ENCODE data around the gene RAB11FIP4.

The RAB11FIP4 gene

GRCh38 chr17:31488982-31489294, 97.5 kb downstream of the RAB11FIP4 start:
- DNase-seq: peak; percentile 70

- DNase-seq: peak; percentile 66
Measured at GRCh38 chr17:31489295-31490018, 98.0 kb downstream of the RAB11FIP4 start.

DNA sequence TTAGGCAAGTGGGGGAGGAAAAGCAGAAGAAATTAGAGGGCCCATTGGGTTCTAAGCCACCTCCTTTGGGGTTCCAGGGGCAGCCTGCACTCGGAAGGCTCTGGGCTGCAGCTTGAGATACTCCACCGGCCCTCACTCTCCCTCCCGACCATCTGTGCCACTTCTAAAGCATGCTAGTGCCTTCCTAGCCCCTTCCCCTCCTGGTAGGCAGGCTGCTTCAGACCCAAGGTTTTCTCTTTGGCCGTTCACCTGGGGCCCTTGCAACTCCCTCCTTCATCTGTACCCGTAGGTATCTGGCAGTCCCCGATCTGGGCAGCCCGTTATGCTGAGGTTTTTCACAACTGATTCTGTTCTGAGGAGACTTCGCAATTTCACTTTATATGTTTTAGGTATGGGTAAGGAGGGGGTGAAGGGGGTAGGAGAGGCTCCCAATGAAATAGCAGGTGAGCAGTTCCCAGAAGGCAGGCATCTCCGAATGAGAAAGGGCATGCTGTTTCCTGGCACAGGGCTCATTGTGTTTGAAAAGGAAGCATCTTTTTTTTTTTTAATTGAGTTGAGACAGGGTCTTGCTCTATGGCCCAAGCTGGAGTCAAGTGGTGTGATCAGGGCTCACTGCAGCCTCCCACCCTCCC, 98.7 kb downstream of the RAB11FIP4 start:
- no peak for DNase-seq

GRCh38 chr17:31490671-31491375, 99.3 kb downstream of the RAB11FIP4 start:
- no peak for DNase-seq

DNA sequence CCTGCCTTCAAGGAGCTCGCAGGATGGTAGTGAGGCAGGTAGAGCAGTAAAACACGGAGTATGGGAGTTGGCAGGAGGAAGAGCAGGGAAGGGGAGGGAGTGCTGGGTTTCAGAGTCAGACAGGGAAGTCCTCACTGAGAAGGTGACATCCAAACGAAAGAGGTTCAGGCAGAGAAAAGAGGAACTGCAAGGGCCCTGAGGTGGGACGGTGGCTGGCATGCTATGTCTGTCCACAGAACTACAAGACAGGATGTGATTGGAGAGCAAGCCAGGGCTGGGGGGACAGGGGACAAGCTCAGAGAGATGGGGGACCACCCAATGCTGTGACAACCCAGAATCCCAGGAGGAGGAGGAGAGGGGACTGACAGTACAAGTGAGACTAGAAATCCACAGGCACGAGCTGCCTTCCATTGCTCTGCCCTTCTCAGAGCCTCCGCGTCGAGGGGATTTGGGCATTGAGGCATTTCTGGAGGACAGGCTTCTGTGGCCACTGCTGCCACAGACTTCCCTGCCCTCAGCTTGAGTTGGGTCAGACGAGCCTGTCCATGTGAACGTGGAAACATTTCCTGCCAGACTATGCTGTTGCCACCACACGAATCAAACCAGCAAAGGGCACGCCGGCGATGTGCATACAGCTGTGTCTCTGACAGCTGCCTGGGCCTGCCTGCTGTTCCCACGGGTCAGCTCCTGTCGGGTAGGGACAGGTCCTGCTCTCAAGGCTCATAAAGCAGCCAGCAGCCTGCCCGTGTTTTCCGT, 100.1 kb downstream of the RAB11FIP4 start:
- DNase-seq: no peak

- DNase-seq: no peak
Measured at GRCh38 chr17:31492206-31492605, 100.7 kb downstream of the RAB11FIP4 start.

- DNase-seq: peak; percentile 86
Measured at GRCh38 chr17:31492880-31493655, 101.6 kb downstream of the RAB11FIP4 start.

GRCh38 chr17:31493656-31494155, 102.2 kb downstream of the RAB11FIP4 start:
- no peak for DNase-seq

DNA sequence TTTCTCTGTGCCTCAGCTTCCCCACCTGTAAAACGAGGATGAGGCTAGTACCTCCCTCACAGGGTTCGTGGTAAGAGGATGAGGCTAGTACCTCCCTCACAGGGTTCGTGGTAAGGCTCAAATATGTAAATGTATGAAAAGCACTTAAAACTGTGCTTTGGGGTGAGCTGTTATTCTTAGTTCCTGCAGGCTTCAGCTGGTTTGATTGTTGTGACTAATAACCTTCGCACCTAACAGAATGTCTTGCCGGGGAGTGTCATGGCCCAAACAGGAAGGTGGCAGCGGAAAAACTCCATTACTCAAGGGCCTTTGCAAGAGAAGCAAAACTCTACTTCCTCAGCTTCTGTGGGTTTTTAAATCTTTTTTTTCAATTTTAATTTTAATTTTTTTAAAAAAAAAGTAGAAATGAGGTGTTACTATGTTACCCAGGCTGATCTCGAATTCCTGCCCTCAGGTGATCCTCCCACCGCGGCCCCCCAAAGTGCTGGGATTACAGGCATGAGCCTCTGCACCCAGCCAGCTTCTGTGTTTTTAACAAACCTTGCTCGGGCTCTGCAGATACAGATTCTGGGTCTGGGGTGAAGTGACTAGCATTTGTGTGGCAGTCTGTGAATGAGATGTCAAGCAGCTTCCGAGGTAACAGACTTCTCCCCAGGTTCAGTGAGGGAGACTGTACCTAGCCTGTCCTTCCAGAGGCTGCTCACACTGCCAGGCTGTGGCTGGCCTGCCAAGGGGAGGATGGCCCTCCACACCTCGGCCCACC, 103.0 kb downstream of the RAB11FIP4 start:
- DNase-seq: peak; percentile 71

DNA sequence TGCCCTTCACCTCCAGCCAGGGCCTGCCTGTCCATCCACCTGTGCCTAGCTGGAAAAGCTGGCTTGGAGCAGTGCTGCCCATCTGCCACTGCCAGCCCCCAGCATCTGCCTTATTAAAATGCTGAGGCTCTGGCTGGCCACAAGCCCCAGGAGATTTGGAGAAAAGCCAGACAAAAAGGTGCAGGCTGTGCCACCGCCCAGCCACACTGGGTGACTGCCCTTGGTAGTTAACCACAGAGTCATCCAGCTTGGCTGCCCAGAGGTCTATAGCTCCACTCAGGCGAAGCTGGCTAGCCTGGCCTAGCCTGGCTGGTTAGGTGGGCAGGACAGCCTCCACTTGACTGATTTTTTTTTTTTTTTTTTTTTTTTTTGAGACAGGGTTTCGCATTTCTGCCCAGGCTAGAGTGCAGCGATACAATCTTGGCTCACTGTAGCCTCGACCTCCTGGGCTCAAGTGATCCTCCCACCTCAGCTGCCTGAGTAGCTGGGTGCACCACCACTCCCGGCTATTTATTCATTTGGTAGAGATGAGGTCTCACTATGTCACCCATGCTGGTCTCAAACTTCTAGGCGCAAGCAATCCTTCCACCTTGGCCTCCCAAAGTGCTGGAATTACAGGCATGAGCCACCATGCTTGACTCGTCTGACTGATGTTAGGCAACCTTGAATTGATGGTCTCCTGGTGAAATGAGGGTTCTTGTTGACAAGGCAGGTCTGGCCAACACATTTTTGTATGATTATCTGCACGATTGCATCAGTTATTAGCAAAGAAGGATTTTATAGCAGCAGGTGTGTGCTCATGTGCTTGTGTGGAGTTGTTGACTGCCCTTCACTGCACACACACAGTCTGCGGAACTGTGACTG, 103.8 kb downstream of the RAB11FIP4 start:
- no peak for DNase-seq

DNA sequence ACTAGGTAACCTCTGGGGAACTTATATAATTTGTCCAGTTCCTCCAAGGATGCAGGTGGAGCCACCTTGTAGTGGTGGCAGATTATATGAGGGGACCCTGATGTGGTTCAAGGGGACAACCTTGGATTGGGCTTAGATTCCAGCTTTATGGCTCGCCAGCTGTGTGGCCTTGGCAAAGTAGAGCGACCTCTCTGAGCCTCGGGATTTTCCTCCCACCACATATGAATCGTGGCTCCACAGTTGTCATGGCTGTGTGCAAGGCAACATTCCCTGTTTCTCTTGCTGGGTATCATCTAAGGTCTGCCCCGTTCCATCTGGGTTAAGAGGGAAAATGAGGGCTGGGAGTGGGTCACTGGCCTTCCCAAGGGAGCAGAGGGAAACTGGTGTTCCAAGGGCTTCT, 104.6 kb downstream of the RAB11FIP4 start:
- DNase-seq: no peak

DNA sequence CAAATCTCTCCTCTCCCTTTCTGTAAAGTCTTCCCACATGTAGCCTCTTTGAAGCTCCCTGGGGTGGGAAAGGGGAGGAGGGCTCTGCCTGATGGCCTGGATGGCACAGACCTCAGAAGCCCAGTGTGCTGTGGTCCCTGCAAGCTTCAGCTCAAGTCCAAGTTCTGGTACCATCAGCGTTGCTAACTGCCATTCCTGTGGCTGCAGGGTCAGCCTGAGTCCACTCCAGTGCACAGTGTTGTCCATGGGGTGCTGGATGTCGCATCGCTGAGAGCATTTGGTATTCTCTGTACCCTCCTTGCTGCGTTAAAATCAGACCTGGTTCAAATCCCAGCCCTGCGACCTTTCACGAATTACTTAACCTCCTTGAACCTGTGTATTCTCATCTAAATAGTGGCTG, 105.1 kb downstream of the RAB11FIP4 start:
- DNase-seq: no peak

GRCh38 chr17:31497431-31497830, 106.0 kb downstream of the RAB11FIP4 start:
- no peak for DNase-seq

GRCh38 chr17:31497994-31498826, 106.7 kb downstream of the RAB11FIP4 start:
- no peak for DNase-seq

DNA sequence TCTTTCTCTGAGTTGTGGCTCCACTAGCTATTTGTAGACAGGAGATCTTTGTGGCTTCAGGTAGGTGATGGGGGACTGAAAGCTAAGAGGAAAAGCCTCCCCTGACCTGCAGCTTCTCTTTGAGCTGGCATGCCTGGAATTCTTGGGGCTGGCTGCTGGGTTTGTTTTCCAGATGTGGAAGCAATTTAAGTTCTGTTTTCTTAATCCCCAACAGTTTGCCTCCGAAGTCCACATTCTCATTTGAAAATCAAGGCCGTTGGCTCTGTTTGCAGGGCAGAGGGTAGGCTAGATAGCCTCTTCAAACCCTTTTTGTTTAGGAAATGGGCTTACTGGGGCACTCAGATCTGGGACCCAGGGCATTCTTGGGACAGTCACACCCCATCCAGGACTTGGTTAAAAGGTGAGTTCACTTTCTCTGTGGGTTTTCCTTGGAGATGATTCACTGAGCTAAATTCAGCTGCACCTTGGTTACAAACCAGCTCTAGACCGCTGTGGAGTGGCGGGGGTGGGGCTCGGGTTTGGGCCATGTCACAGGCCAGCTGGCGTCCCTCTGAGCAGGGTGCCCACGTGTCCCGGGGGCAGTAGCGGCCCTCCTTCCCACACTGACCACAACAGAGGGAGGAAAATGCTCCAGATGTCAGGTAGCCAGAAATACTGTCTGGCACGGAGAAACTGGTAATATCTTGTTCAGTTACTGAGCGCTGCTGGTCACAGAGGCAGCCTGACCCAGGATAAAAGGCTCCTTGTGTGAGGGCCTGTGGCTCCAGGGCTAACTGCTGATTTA, 108.5 kb downstream of the RAB11FIP4 start:
- DNase-seq: no peak

DNA sequence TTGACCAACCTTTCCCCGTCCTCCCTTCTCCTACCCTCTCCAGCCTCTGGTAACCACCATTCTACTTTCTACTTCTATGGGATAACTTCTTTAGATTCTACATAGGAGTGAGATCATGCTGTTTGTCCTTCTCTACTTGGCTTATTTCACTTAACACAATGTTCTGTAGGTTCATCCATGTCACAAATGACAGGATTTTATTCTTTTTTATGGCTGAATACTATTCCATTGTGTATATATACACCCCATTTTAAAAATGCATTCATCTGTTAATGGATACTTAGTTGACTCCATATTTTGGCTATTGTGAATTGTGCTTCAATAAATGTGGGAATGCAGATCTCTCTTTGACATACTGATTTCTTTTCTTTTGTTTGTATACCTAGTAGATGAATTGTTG, 115.0 kb downstream of the RAB11FIP4 start:
- DNase-seq: no peak

DNA sequence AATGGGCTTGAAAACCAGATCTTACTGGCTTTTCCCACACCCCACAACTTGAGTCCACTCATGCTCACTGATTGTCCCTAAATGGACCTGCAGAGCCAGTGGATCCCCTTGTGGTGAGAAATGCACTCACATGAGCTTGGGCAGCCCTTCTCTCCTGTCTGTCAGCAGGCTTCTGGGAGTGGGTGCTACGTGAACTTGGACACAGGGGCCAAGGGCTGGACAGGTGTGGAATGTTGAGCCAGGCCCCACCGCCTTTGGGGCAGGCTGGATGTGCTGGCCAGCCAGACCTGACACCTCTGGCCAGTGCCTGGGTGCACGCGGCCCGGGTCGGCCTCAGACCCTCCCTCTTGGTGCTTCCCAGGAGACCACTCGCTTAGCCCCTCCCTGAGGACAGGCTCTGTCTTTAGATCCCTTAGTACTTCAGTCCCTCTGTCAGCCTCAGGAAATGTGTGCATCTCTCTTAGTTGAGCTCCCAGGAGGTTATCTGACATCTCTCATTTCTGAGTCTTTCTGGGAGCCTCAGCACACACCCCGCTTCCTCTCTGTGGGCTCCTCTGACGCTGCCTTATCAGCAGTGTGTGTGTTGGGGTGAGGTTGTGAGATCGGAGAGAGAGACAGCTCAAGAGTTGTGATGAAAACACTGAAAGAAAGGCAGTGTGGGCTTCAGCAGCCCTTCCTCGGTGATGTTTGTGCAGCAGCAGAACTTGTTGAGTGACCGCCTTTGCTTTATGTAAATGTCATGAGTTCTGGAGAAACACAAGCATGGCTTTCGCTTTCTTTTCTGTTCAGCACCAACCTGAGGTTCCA, 117.0 kb downstream of the RAB11FIP4 start:
- no peak for DNase-seq
